NCI-H2029 treated with DMSO at 0.1 percent for 48 hours (cell line): ENCODE data around the gene SGCA.

ENCODE experiments used
- DNase-seq: peaks from one replicate; lab custom pipeline; 2025; lab: John Stamatoyannopoulos, UW

Gene SGCA

GRCh38 chr17:50134206-50135110 lies 31.3 kb upstream of the SGCA start:
- DNase-seq = no peak

- no peak for DNase-seq
Observed at GRCh38 chr17:50135316-50136095, 30.3 kb upstream of the SGCA start.

- DNase-seq = no peak
Observed at GRCh38 chr17:50136096-50136687, 29.6 kb upstream of the SGCA start.

GRCh38 chr17:50137042-50137441 lies 28.8 kb upstream of the SGCA start:
- no peak for DNase-seq

GRCh38 chr17:50139185-50139783 lies 26.5 kb upstream of the SGCA start:
- no peak for DNase-seq

- DNase-seq = no peak
Observed at GRCh38 chr17:50139950-50140885, 25.6 kb upstream of the SGCA start.

- no peak for DNase-seq
Observed at GRCh38 chr17:50141026-50141744, 24.6 kb upstream of the SGCA start.

GRCh38 chr17:50141745-50142110 lies 24.1 kb upstream of the SGCA start:
- no peak for DNase-seq

- no peak for DNase-seq
Observed at GRCh38 chr17:50143461-50144176, 22.2 kb upstream of the SGCA start.

GRCh38 chr17:50144355-50144754 lies 21.4 kb upstream of the SGCA start:
- no peak for DNase-seq

GRCh38 chr17:50144845-50145531 lies 20.8 kb upstream of the SGCA start:
- DNase-seq = no peak

- DNase-seq = no peak
Observed at GRCh38 chr17:50145532-50146229, 20.1 kb upstream of the SGCA start.

GRCh38 chr17:50146230-50146926 lies 19.4 kb upstream of the SGCA start:
- DNase-seq = no peak

- no peak for DNase-seq
Observed at GRCh38 chr17:50146927-50147665, 18.7 kb upstream of the SGCA start.

- DNase-seq = no peak
Observed at GRCh38 chr17:50147841-50148225, 18.0 kb upstream of the SGCA start.

- no peak for DNase-seq
Observed at GRCh38 chr17:50148226-50149090, 17.3 kb upstream of the SGCA start.

- no peak for DNase-seq
Observed at GRCh38 chr17:50149091-50149416, 16.8 kb upstream of the SGCA start.
